HEK293 (cell line): ENCODE results near the gene GLDC.
"Not testable (repeated sequence)": the region's sequence is repeated elsewhere in the genome, so short reads cannot be mapped to it uniquely, and the experiment has no call there.

Source experiments
- CTCF ChIA-PET: fragments of 350-600 bp; formaldehyde crosslinking; extraction: SDS; loops from one replicate; lab custom pipeline; 2021; ENCODE audit warnings: antibody characterized with exemption; lab: Yijun Ruan, JAX
- POLR2A ChIA-PET: fragments of 300-600 bp; formaldehyde crosslinking; extraction: SDS; loops from one replicate; lab custom pipeline; 2020; ENCODE audit warnings: antibody characterized with exemption, inconsistent platforms; lab: Yijun Ruan, JAX
- H3K27ac ChIP-seq: fragments of 200-500 bp; sonication (Bioruptor generic); 2 replicates; pipeline ENCODE4 v1.5.1; 2014; ENCODE audit warnings: low read depth, low read length, control low read depth, inconsistent platforms; ENCODE audit errors: extremely low read depth
- H3K36me3 ChIP-seq, 2 experiments: fragments of 200-500 bp in 1 of 2; sonication (Bioruptor generic) in 1 of 2; 1 replicate in 1 of 2; 2 replicates in 1 of 2; pipeline ENCODE4 v1.5.1; 2014 to 2017; ENCODE audit warnings: inconsistent platforms in 2 of 2, low read length in 2 of 2; ENCODE audit not compliant: control insufficient read depth in 2 of 2, insufficient read depth in 1 of 2
- H3K4me1 ChIP-seq: fragments of 200-500 bp; sonication (Bioruptor generic); 2 replicates; pipeline ENCODE4 v1.5.1; 2014; ENCODE audit warnings: mild to moderate bottlenecking, low read length, inconsistent platforms; ENCODE audit not compliant: control insufficient read depth, insufficient read depth
- H3K4me3 ChIP-seq: 2 replicates; pipeline ENCODE4 v1.5.1; 2011; ENCODE audit warnings: low read depth, mild to moderate bottlenecking, control low read depth, low read length, moderate library complexity
- H3K9me3 ChIP-seq: fragments of 200-500 bp; sonication (Bioruptor generic); 2 replicates; pipeline ENCODE4 v1.5.1; 2014; ENCODE audit warnings: low read depth, low read length, inconsistent platforms; ENCODE audit not compliant: control insufficient read depth, insufficient read depth
- KLF8 ChIP-seq: fragments of 450-650 bp; formaldehyde crosslinking; IDR thresholded peaks from 2 replicates; pipeline ENCODE4 v1.5.1; 2016; ENCODE audit warnings: missing biosample characterization, missing genetic modification characterization
- KLF9 ChIP-seq: fragments of 450-650 bp; formaldehyde crosslinking; IDR thresholded peaks from 2 replicates; pipeline ENCODE4 v1.5.1; 2016; ENCODE audit warnings: missing biosample characterization, missing genetic modification characterization, low read depth
- OSR2 ChIP-seq: fragments of 450-650 bp; formaldehyde crosslinking; IDR thresholded peaks from 2 replicates; pipeline ENCODE4 v1.5.1; 2016; ENCODE audit warnings: missing biosample characterization, missing genetic modification characterization
- SCRT1 ChIP-seq: fragments of 450-650 bp; formaldehyde crosslinking; IDR thresholded peaks from 2 replicates; pipeline ENCODE4 v1.5.1; 2016; ENCODE audit warnings: missing biosample characterization, missing genetic modification characterization, borderline replicate concordance
- ZFP3 ChIP-seq: fragments of 450-650 bp; formaldehyde crosslinking; IDR thresholded peaks from 2 replicates; pipeline ENCODE4 v1.5.1; 2016; ENCODE audit warnings: low read depth, missing biosample characterization, missing genetic modification characterization
- ZNF211 ChIP-seq: fragments of 450-650 bp; formaldehyde crosslinking; IDR thresholded peaks from 2 replicates; pipeline ENCODE4 v1.5.1; 2016; ENCODE audit warnings: low read depth, missing biosample characterization, missing genetic modification characterization
- ZNF23 ChIP-seq: fragments of 450-650 bp; formaldehyde crosslinking; IDR thresholded peaks from 2 replicates; pipeline ENCODE4 v1.5.1; 2016; ENCODE audit warnings: missing biosample characterization, missing genetic modification characterization, borderline replicate concordance
- ZNF555 ChIP-seq: fragments of 450-650 bp; formaldehyde crosslinking; conservative IDR thresholded peaks from 2 replicates; pipeline ENCODE4 v1.5.1; 2017; ENCODE audit warnings: missing biosample characterization, mild to moderate bottlenecking, missing genetic modification characterization, inconsistent platforms
- ZNF596 ChIP-seq: fragments of 450-650 bp; IDR thresholded peaks from 2 replicates; pipeline ENCODE4 v1.5.0; 2018; ENCODE audit warnings: missing biosample characterization, mild to moderate bottlenecking, missing genetic modification characterization, moderate library complexity
- ZNF600 ChIP-seq: fragments of 450-650 bp; formaldehyde crosslinking; IDR thresholded peaks from 2 replicates; pipeline ENCODE4 v1.5.1; 2016; ENCODE audit warnings: missing biosample characterization, missing genetic modification characterization
- ZNF610 ChIP-seq: fragments of 450-650 bp; formaldehyde crosslinking; IDR thresholded peaks from 2 replicates; pipeline ENCODE4 v1.5.1; 2016; ENCODE audit warnings: missing biosample characterization, missing genetic modification characterization, borderline replicate concordance
- ZNF664 ChIP-seq: fragments of 450-650 bp; formaldehyde crosslinking; IDR thresholded peaks from 2 replicates; pipeline ENCODE4 v1.5.1; 2016; ENCODE audit warnings: missing biosample characterization, missing genetic modification characterization
- ZNF777 ChIP-seq: fragments of 450-650 bp; formaldehyde crosslinking; IDR thresholded peaks from 2 replicates; pipeline ENCODE4 v1.5.1; 2017; ENCODE audit warnings: missing biosample characterization, missing genetic modification characterization, borderline replicate concordance
- ZNF792 ChIP-seq: fragments of 450-650 bp; formaldehyde crosslinking; IDR thresholded peaks from 2 replicates; pipeline ENCODE4 v1.5.1; 2016; ENCODE audit warnings: missing biosample characterization, missing genetic modification characterization
- TF ChIP-seq, protein P1 (sequence below): fragments of 450-650 bp; formaldehyde crosslinking; conservative IDR thresholded peaks from 2 replicates; pipeline ENCODE4 v1.5.1; 2016; ENCODE audit warnings: low read depth, missing biosample characterization, missing genetic modification characterization
- TF ChIP-seq, protein P2 (sequence below): fragments of 450-650 bp; formaldehyde crosslinking; IDR thresholded peaks from 2 replicates; pipeline ENCODE4 v1.5.1; 2017; ENCODE audit warnings: missing biosample characterization, missing genetic modification characterization
- TF ChIP-seq, protein P3 (sequence below): fragments of 450-650 bp; formaldehyde crosslinking; IDR thresholded peaks from 2 replicates; pipeline ENCODE4 v1.5.1; 2016; ENCODE audit warnings: missing biosample characterization, missing genetic modification characterization
- TF ChIP-seq, protein P4 (sequence below): fragments of 450-650 bp; formaldehyde crosslinking; IDR thresholded peaks from 2 replicates; pipeline ENCODE4 v1.5.1; 2016; ENCODE audit warnings: missing biosample characterization, missing genetic modification characterization
- TF ChIP-seq, protein P5 (sequence below): fragments of 450-650 bp; formaldehyde crosslinking; IDR thresholded peaks from 2 replicates; pipeline ENCODE4 v1.5.1; 2016; ENCODE audit warnings: missing biosample characterization, missing genetic modification characterization

The GLDC gene

DNA sequence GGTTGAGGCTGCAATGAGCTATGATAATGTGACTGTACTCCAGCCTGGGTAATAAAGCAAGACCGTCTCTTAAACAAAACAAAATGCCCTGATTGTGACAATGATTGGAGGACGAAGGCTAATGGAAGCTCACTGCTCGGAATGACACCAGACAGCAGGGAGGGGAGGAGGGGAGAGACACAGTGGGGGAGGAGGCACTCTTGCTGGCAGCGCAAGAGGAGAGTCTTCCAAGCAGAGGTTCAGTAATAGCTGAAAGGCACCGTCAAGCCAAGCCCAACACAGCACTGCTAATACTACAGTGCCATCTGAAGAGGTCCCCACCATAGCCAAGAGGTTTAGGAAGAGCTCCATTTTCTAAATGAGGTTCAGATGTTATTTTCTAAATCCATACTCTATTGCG, 102.3 kb downstream of the GLDC start:
- H3K4me3 ChIP-seq = no peak overlapping the region
- TF ChIP-seq, protein P1, sequence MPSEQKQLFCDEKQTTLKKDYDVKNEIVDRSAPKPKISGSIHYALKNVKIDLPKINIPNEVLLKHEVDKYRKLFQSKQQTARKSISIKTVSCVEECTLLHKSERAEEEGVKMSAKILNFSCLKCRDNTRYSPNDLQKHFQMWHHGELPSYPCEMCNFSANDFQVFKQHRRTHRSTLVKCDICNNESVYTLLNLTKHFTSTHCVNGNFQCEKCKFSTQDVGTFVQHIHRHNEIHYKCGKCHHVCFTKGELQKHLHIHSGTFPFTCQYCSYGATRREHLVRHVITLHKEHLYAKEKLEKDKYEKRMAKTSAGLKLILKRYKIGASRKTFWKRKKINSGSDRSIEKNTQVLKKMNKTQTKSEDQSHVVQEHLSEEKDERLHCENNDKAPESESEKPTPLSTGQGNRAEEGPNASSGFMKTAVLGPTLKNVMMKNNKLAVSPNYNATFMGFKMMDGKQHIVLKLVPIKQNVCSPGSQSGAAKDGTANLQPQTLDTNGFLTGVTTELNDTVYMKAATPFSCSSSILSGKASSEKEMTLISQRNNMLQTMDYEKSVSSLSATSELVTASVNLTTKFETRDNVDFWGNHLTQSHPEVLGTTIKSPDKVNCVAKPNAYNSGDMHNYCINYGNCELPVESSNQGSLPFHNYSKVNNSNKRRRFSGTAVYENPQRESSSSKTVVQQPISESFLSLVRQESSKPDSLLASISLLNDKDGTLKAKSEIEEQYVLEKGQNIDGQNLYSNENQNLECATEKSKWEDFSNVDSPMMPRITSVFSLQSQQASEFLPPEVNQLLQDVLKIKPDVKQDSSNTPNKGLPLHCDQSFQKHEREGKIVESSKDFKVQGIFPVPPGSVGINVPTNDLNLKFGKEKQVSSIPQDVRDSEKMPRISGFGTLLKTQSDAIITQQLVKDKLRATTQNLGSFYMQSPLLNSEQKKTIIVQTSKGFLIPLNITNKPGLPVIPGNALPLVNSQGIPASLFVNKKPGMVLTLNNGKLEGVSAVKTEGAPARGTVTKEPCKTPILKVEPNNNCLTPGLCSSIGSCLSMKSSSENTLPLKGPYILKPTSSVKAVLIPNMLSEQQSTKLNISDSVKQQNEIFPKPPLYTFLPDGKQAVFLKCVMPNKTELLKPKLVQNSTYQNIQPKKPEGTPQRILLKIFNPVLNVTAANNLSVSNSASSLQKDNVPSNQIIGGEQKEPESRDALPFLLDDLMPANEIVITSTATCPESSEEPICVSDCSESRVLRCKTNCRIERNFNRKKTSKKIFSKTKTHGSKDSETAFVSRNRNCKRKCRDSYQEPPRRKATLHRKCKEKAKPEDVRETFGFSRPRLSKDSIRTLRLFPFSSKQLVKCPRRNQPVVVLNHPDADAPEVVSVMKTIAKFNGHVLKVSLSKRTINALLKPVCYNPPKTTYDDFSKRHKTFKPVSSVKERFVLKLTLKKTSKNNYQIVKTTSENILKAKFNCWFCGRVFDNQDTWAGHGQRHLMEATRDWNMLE = no peak
- TF ChIP-seq SCRT1 = no peak
- H3K27ac ChIP-seq = no peak overlapping the region
- H3K36me3 ChIP-seq = peaks cover 0 to 13% of the 10 kb centered on the region in 2 experiments; a peak in 2 of 3 replicates
- ChIA-PET POLR2A (no interaction called here), CTCF (interaction anchor here (1.2 kb wide), 1 partner anchor 190 kb away, joined by 3 read pairs; no protein-coding TSS in a partner anchor)
- no peaks in the 10 kb centered on the region for H3K9me3 ChIP-seq
- no peaks in the 10 kb centered on the region for H3K4me1 ChIP-seq

DNA sequence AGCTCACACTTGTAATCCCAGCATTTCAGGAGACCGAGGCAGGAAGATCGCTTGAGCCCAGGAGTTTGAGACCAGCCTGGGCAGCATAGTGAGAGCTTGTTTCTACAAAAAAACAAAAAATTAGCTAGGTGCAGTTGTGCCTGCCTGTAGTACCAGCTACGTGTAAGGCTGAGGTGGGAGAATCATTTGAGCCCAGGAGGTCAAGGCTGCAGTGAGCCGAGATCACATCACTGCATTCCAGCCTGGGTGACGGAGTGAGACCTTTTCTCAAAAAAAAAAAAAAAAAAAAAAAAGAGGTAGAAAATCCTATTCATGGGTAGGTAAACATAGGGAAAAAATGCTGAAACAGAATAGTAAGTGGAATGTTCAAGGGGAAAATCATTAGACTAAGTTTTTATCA, 102.9 kb downstream of the GLDC start:
- not testable (repeated sequence) for H3K9me3 ChIP-seq, H3K4me1 ChIP-seq, H3K4me3 ChIP-seq, H3K27ac ChIP-seq
- POLR2A ChIA-PET = interaction anchor here (0.7 kb wide), 1 partner anchor 175 kb away, joined by 5 read pairs; no protein-coding TSS in a partner anchor
- CTCF ChIA-PET = interaction anchor here (0.6 to 1.2 kb wide), 2 partner anchors 189 to 493 kb away, joined by 3 to 5 read pairs; no protein-coding TSS in a partner anchor
- peaks cover 0 to 13% of the 10 kb centered on the region in 2 experiments; a peak in 2 of 3 replicates for H3K36me3 ChIP-seq

DNA sequence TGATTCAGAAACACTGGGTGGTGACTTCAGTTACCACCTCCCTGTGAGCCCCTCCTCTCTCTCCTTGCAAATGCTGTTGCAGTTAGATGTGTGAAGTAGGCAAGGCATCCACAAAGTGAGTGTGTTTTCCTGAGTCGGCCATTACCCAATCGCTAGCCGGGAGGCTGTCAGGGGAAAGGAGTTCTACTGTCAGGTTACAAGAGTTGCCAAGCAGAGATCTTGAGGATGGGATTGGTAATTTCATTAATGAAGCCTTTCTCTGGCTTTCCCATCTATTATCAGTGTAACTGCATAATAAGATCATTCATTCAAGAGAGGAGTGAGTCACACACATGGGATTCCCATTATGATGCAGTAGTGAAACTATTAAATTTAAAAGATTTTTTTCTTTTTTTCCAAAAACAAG, 106.9 kb downstream of the GLDC start:
- no peak for TF ChIP-seq KLF9 (tag by site-specific recombination)
- no peak for TF ChIP-seq ZNF600
- TF ChIP-seq ZNF23 (tag by site-specific recombination) = no peak
- TF ChIP-seq ZNF664 (tag by site-specific recombination) = no peak
- TF ChIP-seq ZNF596 (tag by site-specific recombination) = no peak
- TF ChIP-seq ZNF777 (tag by site-specific recombination) = no peak
- no peak for TF ChIP-seq ZNF610 (tag by site-specific recombination)
- TF ChIP-seq, protein P2, sequence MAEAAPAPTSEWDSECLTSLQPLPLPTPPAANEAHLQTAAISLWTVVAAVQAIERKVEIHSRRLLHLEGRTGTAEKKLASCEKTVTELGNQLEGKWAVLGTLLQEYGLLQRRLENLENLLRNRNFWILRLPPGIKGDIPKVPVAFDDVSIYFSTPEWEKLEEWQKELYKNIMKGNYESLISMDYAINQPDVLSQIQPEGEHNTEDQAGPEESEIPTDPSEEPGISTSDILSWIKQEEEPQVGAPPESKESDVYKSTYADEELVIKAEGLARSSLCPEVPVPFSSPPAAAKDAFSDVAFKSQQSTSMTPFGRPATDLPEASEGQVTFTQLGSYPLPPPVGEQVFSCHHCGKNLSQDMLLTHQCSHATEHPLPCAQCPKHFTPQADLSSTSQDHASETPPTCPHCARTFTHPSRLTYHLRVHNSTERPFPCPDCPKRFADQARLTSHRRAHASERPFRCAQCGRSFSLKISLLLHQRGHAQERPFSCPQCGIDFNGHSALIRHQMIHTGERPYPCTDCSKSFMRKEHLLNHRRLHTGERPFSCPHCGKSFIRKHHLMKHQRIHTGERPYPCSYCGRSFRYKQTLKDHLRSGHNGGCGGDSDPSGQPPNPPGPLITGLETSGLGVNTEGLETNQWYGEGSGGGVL (tag by site-specific recombination) = no peak
- TF ChIP-seq, protein P3, sequence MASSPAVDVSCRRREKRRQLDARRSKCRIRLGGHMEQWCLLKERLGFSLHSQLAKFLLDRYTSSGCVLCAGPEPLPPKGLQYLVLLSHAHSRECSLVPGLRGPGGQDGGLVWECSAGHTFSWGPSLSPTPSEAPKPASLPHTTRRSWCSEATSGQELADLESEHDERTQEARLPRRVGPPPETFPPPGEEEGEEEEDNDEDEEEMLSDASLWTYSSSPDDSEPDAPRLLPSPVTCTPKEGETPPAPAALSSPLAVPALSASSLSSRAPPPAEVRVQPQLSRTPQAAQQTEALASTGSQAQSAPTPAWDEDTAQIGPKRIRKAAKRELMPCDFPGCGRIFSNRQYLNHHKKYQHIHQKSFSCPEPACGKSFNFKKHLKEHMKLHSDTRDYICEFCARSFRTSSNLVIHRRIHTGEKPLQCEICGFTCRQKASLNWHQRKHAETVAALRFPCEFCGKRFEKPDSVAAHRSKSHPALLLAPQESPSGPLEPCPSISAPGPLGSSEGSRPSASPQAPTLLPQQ (tag by site-specific recombination) = no peak
- TF ChIP-seq ZNF792 (tag by site-specific recombination) = no peak
- TF ChIP-seq, protein P4, sequence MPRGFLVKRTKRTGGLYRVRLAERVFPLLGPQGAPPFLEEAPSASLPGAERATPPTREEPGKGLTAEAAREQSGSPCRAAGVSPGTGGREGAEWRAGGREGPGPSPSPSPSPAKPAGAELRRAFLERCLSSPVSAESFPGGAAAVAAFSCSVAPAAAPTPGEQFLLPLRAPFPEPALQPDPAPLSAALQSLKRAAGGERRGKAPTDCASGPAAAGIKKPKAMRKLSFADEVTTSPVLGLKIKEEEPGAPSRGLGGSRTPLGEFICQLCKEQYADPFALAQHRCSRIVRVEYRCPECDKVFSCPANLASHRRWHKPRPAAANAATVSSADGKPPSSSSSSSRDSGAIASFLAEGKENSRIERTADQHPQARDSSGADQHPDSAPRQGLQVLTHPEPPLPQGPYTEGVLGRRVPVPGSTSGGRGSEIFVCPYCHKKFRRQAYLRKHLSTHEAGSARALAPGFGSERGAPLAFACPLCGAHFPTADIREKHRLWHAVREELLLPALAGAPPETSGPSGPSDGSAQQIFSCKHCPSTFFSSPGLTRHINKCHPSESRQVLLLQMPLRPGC (tag by site-specific recombination) = no peak
- TF ChIP-seq KLF8 (tag by site-specific recombination) = no peak
- TF ChIP-seq OSR2 (tag by site-specific recombination) = no peak
- no peak for TF ChIP-seq ZNF555
- TF ChIP-seq ZFP3 (tag by site-specific recombination) = no peak
- TF ChIP-seq, protein P5, sequence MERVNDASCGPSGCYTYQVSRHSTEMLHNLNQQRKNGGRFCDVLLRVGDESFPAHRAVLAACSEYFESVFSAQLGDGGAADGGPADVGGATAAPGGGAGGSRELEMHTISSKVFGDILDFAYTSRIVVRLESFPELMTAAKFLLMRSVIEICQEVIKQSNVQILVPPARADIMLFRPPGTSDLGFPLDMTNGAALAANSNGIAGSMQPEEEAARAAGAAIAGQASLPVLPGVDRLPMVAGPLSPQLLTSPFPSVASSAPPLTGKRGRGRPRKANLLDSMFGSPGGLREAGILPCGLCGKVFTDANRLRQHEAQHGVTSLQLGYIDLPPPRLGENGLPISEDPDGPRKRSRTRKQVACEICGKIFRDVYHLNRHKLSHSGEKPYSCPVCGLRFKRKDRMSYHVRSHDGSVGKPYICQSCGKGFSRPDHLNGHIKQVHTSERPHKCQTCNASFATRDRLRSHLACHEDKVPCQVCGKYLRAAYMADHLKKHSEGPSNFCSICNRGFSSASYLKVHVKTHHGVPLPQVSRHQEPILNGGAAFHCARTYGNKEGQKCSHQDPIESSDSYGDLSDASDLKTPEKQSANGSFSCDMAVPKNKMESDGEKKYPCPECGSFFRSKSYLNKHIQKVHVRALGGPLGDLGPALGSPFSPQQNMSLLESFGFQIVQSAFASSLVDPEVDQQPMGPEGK (tag by site-specific recombination) = no peak
- no peak for TF ChIP-seq ZNF211 (tag by site-specific recombination)
- TF ChIP-seq, all 188 proteins: peak for 0
- ChIA-PET POLR2A (no interaction called here), CTCF (no interaction called here)
- Histone ChIP-seq H3K36me3 (peaks cover 0 to 28% of the 10 kb centered on the region in 2 experiments; a peak in 2 of 3 replicates), H3K4me1 (no peaks in the 10 kb centered on the region), H3K9me3 (no peaks in the 10 kb centered on the region), H3K27ac (no peak overlapping the region), H3K4me3 (no peak overlapping the region)
